Measurements from ENCODE around the gene BMP6. TPM values are rescaled to one million over a fixed set of nuclear protein-coding genes. Genes with fewer than 3 reads are reported as not detected.

Gene BMP6
- total and polyA plus RNA-seq, 2 of the 4 experiments (the other 2 are of a cell fraction), result 0.18 to 0.19 TPM

DNA sequence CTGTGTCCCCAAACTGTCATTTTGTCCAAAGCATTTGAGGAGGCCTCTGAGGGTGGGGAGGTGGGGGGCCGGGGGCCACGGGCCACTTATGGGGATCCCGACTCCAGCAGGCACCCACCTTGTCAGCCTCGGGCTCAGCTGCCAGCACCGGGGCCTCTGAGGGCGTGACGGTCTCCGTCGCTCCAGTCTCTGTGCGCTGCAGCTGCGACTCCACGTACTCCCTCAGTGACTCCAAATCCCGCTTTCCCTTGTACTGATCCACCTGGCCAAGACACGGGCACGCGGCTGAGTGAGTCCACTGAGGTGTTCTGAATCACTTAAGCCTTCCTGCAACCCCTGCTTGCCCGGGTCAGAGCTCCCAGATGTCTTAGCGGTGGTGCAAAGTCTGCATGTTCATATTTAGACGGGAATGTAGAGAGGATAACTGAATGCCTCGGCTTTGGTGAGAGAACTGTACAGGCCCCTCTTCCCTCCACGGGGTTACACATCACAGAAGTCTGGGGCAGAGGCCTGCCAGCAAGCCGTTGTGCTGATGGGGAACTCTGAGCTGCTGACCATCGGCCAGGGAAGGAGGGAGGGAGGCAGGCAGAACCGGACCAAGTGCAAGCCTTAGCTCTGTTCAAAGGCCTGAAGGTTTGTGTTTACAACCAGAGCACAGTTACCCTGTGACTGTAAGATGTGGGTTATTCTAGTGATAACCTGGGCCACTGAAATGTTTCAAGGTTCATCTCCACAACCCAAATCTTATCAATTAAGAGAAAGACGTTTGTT is 162.9 kb downstream of the BMP6 start:
- no TSS peak for BruUV-seq (replicated peaks)
- dilution Hi-C loops (cut with HindIII; ENCODE audit: low sequenced_read_pairs, unreplicated experiment) (no loop called here), in situ Hi-C loops (cut with MboI; ENCODE audit: low sequenced_read_pairs) (no loop called here), intact Hi-C loops (cut with micrococcal nuclease) (no loop called here)
- Histone ChIP-seq H3K27ac (ENCODE audit: insufficient read depth, low read length) (no peak overlapping the region), H3K27me3 (ENCODE audit: control insufficient read depth, insufficient read depth, low read length) (no peaks in the 10 kb centered on the region), H3K9me3 (ENCODE audit: control insufficient read depth, insufficient read depth, low read length) (no peaks in the 10 kb centered on the region), H2BK15ac (ENCODE audit: low read depth, low read length) (no peak overlapping the region), H4K5ac (ENCODE audit: low read depth, low read length) (no peak overlapping the region), H3K23ac (ENCODE audit: low read depth, low read length) (no peak overlapping the region), H3K9me1 (ENCODE audit: insufficient read depth, low read length) (no peaks in the 10 kb centered on the region), H2AFZ (replicated peaks; ENCODE audit: low read length, poor library complexity) (no peak overlapping the region), H3K14ac (replicated peaks; ENCODE audit: low read depth, low read length) (no peak overlapping the region), H3K36me3 (ENCODE audit: control insufficient read depth, insufficient read depth, low read length) (peaks cover 81% of the 10 kb centered on the region), H2AK9ac (replicated peaks; ENCODE audit: low read depth, low read length, poor library complexity) (no peak overlapping the region), H4K8ac (ENCODE audit: low read depth in 2 of 2, low read length in 2 of 2) (no peak overlapping the region), H3K56ac (ENCODE audit: extremely low read depth, insufficient read depth, low read length) (no peak overlapping the region), H2AK5ac (ENCODE audit: low read depth, low read length) (no peak overlapping the region), H3K9ac (ENCODE audit: low read depth, low read length) (no peak overlapping the region), H3K4me1 (ENCODE audit: control insufficient read depth, insufficient read depth, low read length) (no peaks in the 10 kb centered on the region), H3K4ac (ENCODE audit: low read depth, low read length) (no peak overlapping the region), H2BK20ac (ENCODE audit: low read depth, low read length) (no peak overlapping the region), H4K91ac (ENCODE audit: insufficient read depth, low read depth, low read length) (no peak overlapping the region), H3K18ac (ENCODE audit: low read depth, low read length) (no peak overlapping the region), H3K4me2 (ENCODE audit: low read depth, low read length) (no peak overlapping the region), H2BK5ac (ENCODE audit: low read depth, low read length, poor library complexity, severe bottlenecking) (no peak overlapping the region), H3K4me3 (ENCODE audit: insufficient read depth, low read depth, low read length) (no peak overlapping the region), H4K20me1 (ENCODE audit: insufficient read depth, low read length) (no peaks in the 10 kb centered on the region), H2BK120ac (ENCODE audit: low read depth, low read length) (no peak overlapping the region), H3K79me1 (ENCODE audit: low read depth in 1 of 2, low read length in 2 of 2) (peaks cover 9 to 11% of the 10 kb centered on the region in 2 experiments)
- TF ChIP-seq CEBPB (IDR thresholded peaks at IDR 0.05; ENCODE audit: low read depth, low read length) (no peak), ELK1 (IDR thresholded peaks at IDR 0.05; ENCODE audit: borderline replicate concordance, low read depth, low read length) (no peak), MAZ (IDR thresholded peaks at IDR 0.05; ENCODE audit: borderline replicate concordance, low read depth, low read length) (no peak), USF2 (IDR thresholded peaks at IDR 0.05; ENCODE audit: low read depth, low read length) (no peak), CTCF (conservative IDR thresholded peaks at IDR 0.05; ENCODE audit: low read depth, low read length) (no peak), BHLHE40 (IDR thresholded peaks at IDR 0.05; ENCODE audit: low read depth, low read length) (no peak), RCOR1 (IDR thresholded peaks at IDR 0.05; ENCODE audit: insufficient replicate concordance, low read length) (no peak), MAFK (IDR thresholded peaks at IDR 0.05; ENCODE audit: low read depth, low read length) (no peak), RAD21 (IDR thresholded peaks at IDR 0.05; ENCODE audit: low read length) (no peak), RFX5 (IDR thresholded peaks at IDR 0.05; ENCODE audit: low read depth, low read length) (no peak), NFE2L2 (IDR thresholded peaks at IDR 0.05; ENCODE audit: low read depth, low read length) (no peak), MXI1 (IDR thresholded peaks at IDR 0.05; ENCODE audit: borderline replicate concordance, low read depth, low read length) (no peak), CHD1 (IDR thresholded peaks at IDR 0.05; ENCODE audit: low read depth, low read length) (no peak), SMC3 (IDR thresholded peaks at IDR 0.05; ENCODE audit: low read depth, low read length) (no peak), POLR2A (IDR thresholded peaks at IDR 0.05; ENCODE audit: low read depth, low read length) (no peak), FOS (IDR thresholded peaks at IDR 0.05; ENCODE audit: low read depth, low read length) (no peak)
- CTCF ChIA-PET, result no interaction called here
- ATAC-seq (ENCODE audit: low read depth) (no peak), DNase-seq (no peak)
- WGBS, 2 experiments (ENCODE audit: extremely low coverage in 2 of 2, insufficient read length in 1 of 2), result 97% methylated on average over 11 of the region's 25 CpGs; no CpG with 5 or more reads in 1 of the 2 experiments
- POLR2A ChIA-PET (ENCODE audit: unreplicated experiment), result no interaction called here
